Activated naive CD8-positive, alpha-beta T cell treated with anti-CD3 and anti-CD28 coated beads, Interleukin-2, amount 10 ng/mL, durations not matched to agents 7 days and 5 days (primary cell): ENCODE data around the gene SINHCAF. TPM values are rescaled to one million over a fixed set of nuclear protein-coding genes. Genes with fewer than 3 reads are reported as not detected.
"Not testable (repeated sequence)": the region's sequence is repeated elsewhere in the genome, so short reads cannot be mapped to it uniquely, and the experiment has no call there.

ENCODE experiments used
- ATAC-seq: fragments of 150-1000 bp; cut with Tn5 transposase; one replicate; pipeline ENCODE4 v1.10.0; 2021; ENCODE audit warnings: low read depth, moderate library complexity
- POLR2A ChIA-PET: fragments of 350-600 bp; sonication (Branson Sonifier 250); formaldehyde crosslinking; loops from one replicate; lab custom pipeline; 2021; ENCODE audit warnings: antibody characterized with exemption; lab: Charles Lee
- DNase-seq: peaks from one replicate; pipeline ENCODE4 v3.0.0; 2021
- H3K27ac Mint-ChIP-seq: one replicate; pipeline ENCODE4 v1.8.0; 2022; ENCODE audit warnings: mild to moderate bottlenecking, mixed read lengths
- H3K27me3 Mint-ChIP-seq: one replicate; pipeline ENCODE4 v1.8.0; 2022; ENCODE audit warnings: mild to moderate bottlenecking, moderate library complexity, mixed read lengths
- H3K36me3 Mint-ChIP-seq: one replicate; pipeline ENCODE4 v1.8.0; 2021; ENCODE audit warnings: mild to moderate bottlenecking, mixed read lengths
- H3K4me1 Mint-ChIP-seq: one replicate; pipeline ENCODE4 v1.8.0; 2021; ENCODE audit warnings: mixed read lengths
- H3K4me3 Mint-ChIP-seq: one replicate; pipeline ENCODE4 v1.8.0; 2022; ENCODE audit warnings: mild to moderate bottlenecking, moderate library complexity, mixed read lengths
- H3K9me3 Mint-ChIP-seq: one replicate; pipeline ENCODE4 v1.8.0; 2021; ENCODE audit warnings: mixed read lengths
- total RNA-seq, 2 experiments: library from RNA; stranded (reverse); gene quantifications; one replicate each; pipeline ENCODE4 v1.2.3, GENCODE V29; 2021

Gene SINHCAF
- total RNA-seq, 2 experiments from 2014 or later: 74.7 to 86.3 TPM

- ATAC-seq (no peak), DNase-seq (no peak)
- POLR2A ChIA-PET: no interaction called here
- H3K4me3 Mint-ChIP-seq: no peak overlapping the region
- peaks cover 4% of the 10 kb centered on the region for H3K4me1 Mint-ChIP-seq
- H3K27ac Mint-ChIP-seq: no peak overlapping the region
- H3K9me3 Mint-ChIP-seq: no peaks in the 10 kb centered on the region
- H3K27me3 Mint-ChIP-seq: no peaks in the 10 kb centered on the region
- H3K36me3 Mint-ChIP-seq: peaks cover 49% of the 10 kb centered on the region
Measured at GRCh38 chr12:31288381-31288780, 37.6 kb downstream of the SINHCAF start.

- POLR2A ChIA-PET: no interaction called here
- Mint-ChIP-seq H3K27ac (no peak overlapping the region), H3K9me3 (no peaks in the 10 kb centered on the region), H3K27me3 (no peaks in the 10 kb centered on the region), H3K36me3 (peaks cover 40% of the 10 kb centered on the region), H3K4me1 (peaks cover 3% of the 10 kb centered on the region), H3K4me3 (no peak overlapping the region)
- ATAC-seq (no peak), DNase-seq (no peak)
Measured at GRCh38 chr12:31280183-31280582, 45.8 kb downstream of the SINHCAF start.

GRCh38 chr12:31279390-31279924 lies 46.5 kb downstream of the SINHCAF start:
- POLR2A ChIA-PET: no interaction called here

DNA sequence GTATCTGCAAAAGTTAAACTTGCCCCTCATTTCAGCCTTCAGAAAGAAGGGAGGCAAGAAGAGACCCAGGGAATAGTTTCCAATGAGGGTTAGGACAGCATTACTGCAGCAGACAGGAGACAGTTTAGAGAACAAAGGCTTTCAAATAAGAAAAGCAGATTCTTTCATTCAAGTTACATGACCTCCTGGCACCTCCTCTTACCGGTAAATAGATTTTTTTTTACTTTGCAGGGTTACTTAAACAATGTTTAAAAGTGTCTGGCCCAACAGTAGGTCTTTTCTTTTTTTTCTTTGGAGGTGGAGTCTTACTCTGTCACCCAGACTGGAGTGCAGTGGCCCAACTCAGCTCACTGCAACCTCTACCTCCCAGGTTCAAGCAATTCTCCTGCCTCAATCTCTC lies 47.1 kb downstream of the SINHCAF start:
- Mint-ChIP-seq H3K27me3 (no peaks in the 10 kb centered on the region), H3K36me3 (peaks cover 29% of the 10 kb centered on the region), H3K4me1 (peaks cover 5% of the 10 kb centered on the region), H3K9me3 (no peaks in the 10 kb centered on the region), H3K27ac (no peak overlapping the region), H3K4me3 (no peak overlapping the region)
- ATAC-seq (no peak), DNase-seq (no peak)
- POLR2A ChIA-PET: no interaction called here

More at GRCh38 chr12:31279390-31279924, 46.5 kb downstream of the SINHCAF start:
- Mint-ChIP-seq H3K27ac (no peak overlapping the region), H3K27me3 (no peaks in the 10 kb centered on the region), H3K4me3 (no peak overlapping the region), H3K9me3 (no peaks in the 10 kb centered on the region), H3K4me1 (peaks cover 5% of the 10 kb centered on the region), H3K36me3 (peaks cover 33% of the 10 kb centered on the region)
- no peak for DNase-seq
- ATAC-seq: no peak

DNA sequence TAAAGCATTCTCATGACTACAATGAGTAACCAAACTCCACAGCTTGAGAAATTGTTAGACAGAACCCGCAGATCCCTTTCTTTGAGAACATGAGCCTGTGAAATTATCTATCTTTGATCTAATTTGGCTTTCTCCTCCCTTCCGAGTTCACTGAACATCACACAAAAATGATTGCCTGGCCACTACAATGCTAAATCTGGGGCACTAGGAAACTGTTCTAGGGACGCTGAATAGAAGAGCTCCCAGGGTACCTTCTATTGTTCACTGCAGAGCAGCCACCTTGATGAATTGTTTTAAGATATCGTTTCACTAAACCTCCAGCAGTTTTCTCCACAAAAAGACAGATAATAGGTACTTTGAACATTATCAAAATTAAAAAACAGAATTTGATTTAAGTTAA lies 47.5 kb downstream of the SINHCAF start:
- H3K4me1 Mint-ChIP-seq: peaks cover 5% of the 10 kb centered on the region
- POLR2A ChIA-PET: no interaction called here
- peaks cover 26% of the 10 kb centered on the region for H3K36me3 Mint-ChIP-seq
- no peak overlapping the region for H3K4me3 Mint-ChIP-seq
- H3K9me3 Mint-ChIP-seq: no peaks in the 10 kb centered on the region
- H3K27me3 Mint-ChIP-seq: no peaks in the 10 kb centered on the region
- H3K27ac Mint-ChIP-seq: no peak overlapping the region
- ATAC-seq (no peak), DNase-seq (no peak)

GRCh38 chr12:31277081-31277480 lies 48.9 kb downstream of the SINHCAF start:
- Mint-ChIP-seq H3K9me3 (no peaks in the 10 kb centered on the region), H3K27ac (no peak overlapping the region), H3K27me3 (no peaks in the 10 kb centered on the region), H3K4me3 (no peak overlapping the region), H3K36me3 (peaks cover 20% of the 10 kb centered on the region), H3K4me1 (peaks cover 5% of the 10 kb centered on the region)
- no peak for ATAC-seq
- POLR2A ChIA-PET: interaction anchor here (0.6 kb wide), 1 partner anchor 159 kb away, joined by 3 read pairs; no protein-coding TSS in a partner anchor
- no peak for DNase-seq

- Mint-ChIP-seq H3K9me3 (no peaks in the 10 kb centered on the region), H3K4me3 (no peak overlapping the region), H3K27ac (no peak overlapping the region), H3K4me1 (peaks cover 5% of the 10 kb centered on the region), H3K36me3 (peaks cover 18% of the 10 kb centered on the region), H3K27me3 (no peaks in the 10 kb centered on the region)
- POLR2A ChIA-PET: no interaction called here
- DNase-seq (no peak), ATAC-seq (no peak)
Measured at GRCh38 chr12:31275491-31275890, 50.5 kb downstream of the SINHCAF start.

GRCh38 chr12:31274520-31275300 lies 51.2 kb downstream of the SINHCAF start:
- POLR2A ChIA-PET: no interaction called here

GRCh38 chr12:31273794-31274193 lies 52.2 kb downstream of the SINHCAF start:
- H3K27ac Mint-ChIP-seq, H3K9me3 Mint-ChIP-seq, POLR2A ChIA-PET: not testable (repeated sequence)

More at GRCh38 chr12:31274520-31275300, 51.2 kb downstream of the SINHCAF start:
- Mint-ChIP-seq H3K4me3 (no peak overlapping the region), H3K27ac (no peak overlapping the region), H3K4me1 (peaks cover 5% of the 10 kb centered on the region), H3K27me3 (no peaks in the 10 kb centered on the region), H3K36me3 (peaks cover 18% of the 10 kb centered on the region), H3K9me3 (no peaks in the 10 kb centered on the region)
- ATAC-seq: no peak
- no peak for DNase-seq

DNA sequence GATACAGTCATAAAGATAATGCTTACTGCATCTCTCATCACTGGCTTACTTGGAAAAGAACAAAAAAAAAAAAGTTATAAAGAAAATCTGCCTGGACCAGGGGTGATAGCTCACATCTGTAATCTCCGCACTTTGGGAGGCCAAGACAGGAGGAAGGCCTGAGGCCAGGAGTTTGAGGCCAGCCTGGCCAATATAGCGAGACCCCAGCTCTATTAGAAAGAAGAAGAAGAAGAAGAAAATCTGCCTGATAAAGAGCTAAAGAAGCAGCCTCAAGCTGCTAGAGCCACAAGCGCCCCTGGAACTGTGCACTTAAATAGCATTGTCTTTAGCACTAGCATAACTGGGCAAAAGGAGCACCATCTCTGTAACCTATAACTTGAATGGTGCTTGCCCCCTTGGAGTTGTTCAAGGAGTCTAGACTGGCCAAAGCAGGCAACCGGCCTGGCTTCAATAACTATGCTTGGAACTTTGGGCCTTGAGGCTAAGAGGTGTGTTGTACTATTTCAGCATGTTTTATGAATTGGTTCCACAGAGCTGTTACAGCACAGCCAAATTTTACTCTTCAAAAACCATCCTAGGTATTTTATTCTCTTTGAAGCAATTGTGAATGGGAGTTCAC lies 53.2 kb downstream of the SINHCAF start:
- Mint-ChIP-seq H3K4me1 (peaks cover 5% of the 10 kb centered on the region), H3K9me3 (no peaks in the 10 kb centered on the region), H3K27ac (no peak overlapping the region), H3K27me3 (no peaks in the 10 kb centered on the region), H3K4me3 (no peak overlapping the region), H3K36me3 (peaks cover 12% of the 10 kb centered on the region)
- POLR2A ChIA-PET: interaction anchor here (1.0 kb wide), 1 partner anchor 54 kb away, joined by 3 read pairs; the partner anchor contains the start of gene SINHCAF
- DNase-seq (no peak), ATAC-seq (no peak)

More at GRCh38 chr12:31273794-31274193, 52.2 kb downstream of the SINHCAF start:
- peaks cover 18% of the 10 kb centered on the region for H3K36me3 Mint-ChIP-seq
- not testable (repeated sequence) for H3K27me3 Mint-ChIP-seq, H3K4me1 Mint-ChIP-seq, DNase-seq, ATAC-seq, H3K4me3 Mint-ChIP-seq

DNA sequence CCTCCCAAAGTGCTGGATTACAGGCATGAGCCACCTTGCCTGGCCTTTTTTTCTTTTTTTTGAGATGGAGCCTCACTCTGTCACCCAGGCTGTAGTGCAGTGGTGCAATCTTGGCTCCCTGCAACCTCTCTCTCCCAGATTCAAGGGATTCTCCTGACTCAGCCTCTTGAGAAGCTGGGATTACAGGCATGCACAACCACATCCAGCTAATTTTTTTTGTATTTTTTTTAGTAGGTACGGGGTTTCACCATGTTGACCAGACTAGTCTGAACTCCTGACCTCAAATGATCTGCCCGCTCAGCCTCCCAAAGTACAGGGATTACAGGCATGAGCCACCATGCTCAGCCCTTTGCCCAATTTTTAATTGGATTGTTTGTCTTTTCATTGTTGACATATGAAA lies 58.0 kb downstream of the SINHCAF start:
- Mint-ChIP-seq H3K27me3 (no peaks in the 10 kb centered on the region), H3K4me1 (no peaks in the 10 kb centered on the region), H3K9me3 (no peaks in the 10 kb centered on the region), H3K36me3 (peaks cover 3% of the 10 kb centered on the region), H3K4me3 (no peak overlapping the region), H3K27ac (no peak overlapping the region)
- POLR2A ChIA-PET: no interaction called here
- ATAC-seq: no peak
- DNase-seq: no peak

- DNase-seq (no peak), ATAC-seq (no peak)
- Mint-ChIP-seq H3K9me3 (no peaks in the 10 kb centered on the region), H3K4me3 (no peak overlapping the region), H3K27ac (no peak overlapping the region), H3K27me3 (no peaks in the 10 kb centered on the region), H3K4me1 (no peaks in the 10 kb centered on the region), H3K36me3 (peaks cover 3% of the 10 kb centered on the region)
- POLR2A ChIA-PET: no interaction called here
Measured at GRCh38 chr12:31265722-31266121, 60.2 kb downstream of the SINHCAF start.

DNA sequence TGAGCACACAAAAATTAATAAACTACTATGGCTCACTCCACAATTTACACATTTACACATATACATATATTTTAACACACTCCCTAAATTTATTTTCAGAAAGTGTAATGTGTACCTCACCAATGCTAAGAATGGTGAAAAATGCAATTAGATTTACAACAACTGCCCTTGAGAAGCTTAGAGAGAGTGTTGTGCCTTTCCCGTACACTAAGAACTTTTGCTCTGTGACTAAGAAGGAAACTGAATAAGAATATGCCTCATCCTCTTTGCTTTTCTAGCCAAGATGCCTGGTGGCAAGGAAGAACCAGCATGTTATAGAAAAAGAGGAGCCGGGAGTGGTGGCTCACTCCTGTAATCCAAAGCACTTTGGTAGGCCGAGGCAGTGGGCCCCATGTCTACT lies 62.3 kb downstream of the SINHCAF start:
- no peak overlapping the region for H3K27ac Mint-ChIP-seq
- H3K9me3 Mint-ChIP-seq: no peaks in the 10 kb centered on the region
- H3K4me3 Mint-ChIP-seq: no peak overlapping the region
- H3K36me3 Mint-ChIP-seq: no peaks in the 10 kb centered on the region
- no peaks in the 10 kb centered on the region for H3K27me3 Mint-ChIP-seq
- DNase-seq: no peak
- ATAC-seq: no peak
- POLR2A ChIA-PET: no interaction called here
- H3K4me1 Mint-ChIP-seq: no peaks in the 10 kb centered on the region

DNA sequence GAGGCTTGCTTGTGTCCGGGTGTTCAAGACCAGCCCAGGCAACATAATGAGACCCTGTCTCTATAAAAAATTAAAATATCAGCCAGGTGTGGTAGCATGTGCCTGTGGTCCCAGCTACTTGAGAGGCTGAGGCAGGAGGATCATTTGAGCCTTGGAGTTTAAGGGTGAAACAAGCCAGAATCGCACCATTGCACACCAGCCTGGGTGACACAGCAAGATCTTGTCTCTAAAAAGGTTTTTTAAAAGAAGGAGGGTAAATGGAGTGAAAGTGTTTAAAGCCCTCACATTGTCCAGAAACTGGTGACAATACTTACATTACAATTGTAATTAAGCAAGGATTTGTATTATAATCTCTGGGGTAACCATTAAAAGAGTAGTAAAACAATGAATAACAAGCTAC lies 64.2 kb downstream of the SINHCAF start:
- POLR2A ChIA-PET: no interaction called here
- Mint-ChIP-seq H3K4me1 (no peaks in the 10 kb centered on the region), H3K9me3 (no peaks in the 10 kb centered on the region), H3K27me3 (peaks cover 3% of the 10 kb centered on the region), H3K36me3 (no peaks in the 10 kb centered on the region), H3K27ac (no peak overlapping the region), H3K4me3 (no peak overlapping the region)
- no peak for DNase-seq
- no peak for ATAC-seq
